GM12891 (cell line): ENCODE data around the gene CPNE2.

Source experiments
- POLR2A ChIP-seq: IDR thresholded peaks from 2 replicates; pipeline ENCODE4 v1.6.1; 2011; ENCODE audit warnings: low read depth, low read length, control low read depth
- POU2F2 ChIP-seq: IDR thresholded peaks from 2 replicates; pipeline ENCODE4 v1.6.1; 2011; ENCODE audit warnings: low read depth, mild to moderate bottlenecking, control low read depth, low read length, moderate library complexity
- TAF1 ChIP-seq: IDR thresholded peaks from 2 replicates; pipeline ENCODE4 v1.6.1; 2011; ENCODE audit warnings: low read depth, low read length, control low read depth

GRCh38 chr16:57126411-57126810, 34.0 kb downstream of the CPNE2 start:
- no peak for TF ChIP-seq POLR2A
- no peak for TF ChIP-seq POU2F2
- no peak for TF ChIP-seq TAF1
